CD4-positive, alpha-beta T cell treated with Interleukin-10 for 1 hour (primary cell): ENCODE measurements around the gene TIAM2.
"Not testable (repeated sequence)": the region's sequence is repeated elsewhere in the genome, so short reads cannot be mapped to it uniquely, and the experiment has no call there.

Experiments used
- DNase-seq: peaks from one replicate; pipeline ENCODE4 v3.0.0-alpha.2; 2020

TIAM2 gene

DNA sequence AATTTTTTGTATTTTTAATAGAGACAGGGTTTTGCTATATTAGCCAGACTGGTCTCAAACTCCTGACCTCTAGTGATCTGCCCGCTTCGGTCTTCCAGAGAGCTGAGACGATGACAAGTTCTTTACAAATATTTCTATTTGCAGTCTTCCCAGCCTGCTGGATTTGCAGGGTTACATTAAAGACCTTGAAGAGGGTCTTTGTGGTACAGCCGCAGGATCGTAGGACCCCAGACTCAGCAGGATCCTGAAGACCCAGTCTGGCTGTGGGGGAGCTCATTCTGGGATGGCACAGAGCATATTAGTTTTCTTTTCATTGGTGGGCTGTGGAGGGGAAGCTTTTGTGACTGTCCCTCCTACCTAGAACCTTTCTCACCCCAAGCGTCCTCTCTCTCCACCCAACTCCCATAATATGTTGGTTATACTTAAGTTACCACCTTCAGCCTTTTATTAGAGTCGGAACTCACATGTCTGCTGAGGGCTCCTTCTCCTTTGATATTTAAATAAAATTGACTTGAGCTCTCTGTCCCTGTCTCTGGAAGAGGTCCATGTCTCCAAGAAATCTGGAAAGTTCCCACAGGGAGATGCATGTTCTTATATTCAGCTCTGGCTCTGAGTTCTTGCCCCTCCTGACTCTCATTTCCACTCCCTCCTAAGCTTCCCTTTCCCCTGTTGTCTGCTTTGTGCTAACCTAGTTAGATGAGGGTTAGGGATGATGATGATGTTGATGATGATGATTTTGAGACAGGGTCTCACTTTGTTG is 72.0 kb downstream of the TIAM2 start:
- DNase-seq: no peak

DNA sequence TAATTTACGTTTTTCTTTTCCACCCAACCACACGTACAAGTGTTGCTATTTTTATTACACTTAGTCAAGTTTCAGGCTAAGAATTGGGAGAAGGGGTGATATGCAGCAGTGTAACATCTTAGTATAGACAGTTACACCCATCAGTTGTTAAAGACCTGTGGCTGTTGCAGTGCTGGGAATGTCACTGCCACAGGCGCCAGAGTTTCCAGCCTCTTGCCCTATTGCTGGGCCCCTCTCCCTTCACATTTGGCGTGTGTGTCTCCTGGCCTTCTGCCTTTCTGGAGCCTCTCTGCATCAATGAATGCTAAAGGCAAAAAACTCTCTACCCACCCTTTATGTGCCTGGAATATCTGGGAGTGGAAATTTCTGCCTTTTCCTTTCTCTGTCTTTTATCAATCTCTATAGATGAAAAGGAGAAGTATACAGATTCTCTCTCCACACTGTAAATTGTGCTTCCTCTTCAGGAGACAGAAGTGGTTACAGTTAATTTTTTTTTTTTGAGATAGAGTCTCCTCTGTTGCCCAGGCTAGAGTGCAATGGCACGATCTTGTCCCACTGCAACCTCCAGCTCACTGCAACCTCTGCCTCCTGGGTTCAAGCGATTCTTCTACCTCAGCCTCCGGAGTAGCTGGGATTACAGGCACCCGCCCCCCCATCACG is 73.0 kb downstream of the TIAM2 start:
- DNase-seq: no peak

DNA sequence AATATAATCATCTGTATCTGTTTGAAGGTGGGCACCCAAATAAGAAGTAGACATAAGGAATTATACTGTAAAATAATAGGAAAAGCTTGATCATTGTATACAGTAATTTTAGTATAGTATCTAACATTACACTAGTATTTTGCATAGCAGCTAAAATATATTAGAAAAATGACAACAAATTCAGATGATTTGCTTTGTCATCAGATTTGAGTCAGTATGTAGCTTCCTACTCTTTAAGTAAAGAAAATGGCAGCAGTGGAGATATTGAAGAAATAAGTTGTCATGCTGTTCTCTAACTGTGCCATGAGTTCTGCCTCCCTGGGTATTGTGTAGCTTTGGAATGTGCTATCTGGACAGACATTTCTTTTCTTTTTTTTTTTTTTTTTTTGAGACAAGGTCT is 74.4 kb downstream of the TIAM2 start:
- DNase-seq: no peak

DNA sequence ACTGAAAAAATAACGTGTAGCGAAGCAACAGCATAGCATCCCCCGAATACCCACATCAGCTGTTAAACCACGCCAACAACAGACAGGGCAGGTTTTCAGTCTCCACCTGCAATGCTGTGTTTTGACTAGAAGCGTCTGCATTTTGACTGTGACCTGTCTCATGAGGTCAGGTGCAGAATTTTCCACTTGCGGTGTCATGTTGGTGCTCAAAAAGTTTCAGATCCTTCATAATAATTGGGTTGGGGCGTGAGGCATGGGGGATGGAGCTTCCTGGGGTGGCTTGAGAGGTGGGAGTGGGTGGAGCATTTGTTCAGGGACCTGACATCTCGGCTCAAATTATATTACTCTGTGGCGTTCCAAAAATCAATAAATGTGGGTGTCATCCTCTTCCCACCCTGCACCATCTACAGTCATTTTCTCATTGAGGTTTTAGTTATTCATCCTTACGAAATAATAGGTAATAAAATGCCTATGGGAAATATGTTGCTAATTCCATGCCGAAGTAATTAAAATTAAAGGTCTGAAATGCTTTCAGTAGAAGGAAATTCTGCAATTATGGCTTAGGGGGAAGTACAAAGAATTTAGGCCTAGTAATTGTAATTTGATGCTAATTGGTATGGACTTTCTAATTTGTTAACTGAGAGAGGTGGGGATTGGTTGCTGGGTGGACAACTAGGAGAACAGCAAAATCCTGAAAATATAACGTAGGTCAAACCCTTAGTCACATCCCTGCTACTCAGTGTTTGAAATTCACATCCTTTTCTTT is 81.0 kb downstream of the TIAM2 start:
- no peak for DNase-seq

DNA sequence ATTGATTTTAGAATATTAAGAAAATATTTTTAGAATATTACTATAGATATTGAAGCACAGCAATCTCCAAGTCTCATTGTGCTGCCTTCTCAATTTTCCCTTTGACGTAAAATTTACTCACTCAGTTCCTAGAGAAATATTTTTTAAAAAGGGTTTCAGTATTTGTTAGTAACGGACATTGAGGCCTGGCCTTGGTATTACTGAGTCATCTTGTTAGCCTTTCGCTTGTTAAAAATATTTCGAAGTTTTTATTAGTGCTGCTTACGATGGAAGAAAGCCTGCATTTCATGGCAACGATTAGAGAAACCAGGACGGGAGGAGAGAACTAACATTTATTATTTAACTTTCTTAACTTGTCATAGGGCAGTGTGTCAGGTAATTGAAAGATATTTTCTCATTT is 82.2 kb downstream of the TIAM2 start:
- DNase-seq: no peak

DNA sequence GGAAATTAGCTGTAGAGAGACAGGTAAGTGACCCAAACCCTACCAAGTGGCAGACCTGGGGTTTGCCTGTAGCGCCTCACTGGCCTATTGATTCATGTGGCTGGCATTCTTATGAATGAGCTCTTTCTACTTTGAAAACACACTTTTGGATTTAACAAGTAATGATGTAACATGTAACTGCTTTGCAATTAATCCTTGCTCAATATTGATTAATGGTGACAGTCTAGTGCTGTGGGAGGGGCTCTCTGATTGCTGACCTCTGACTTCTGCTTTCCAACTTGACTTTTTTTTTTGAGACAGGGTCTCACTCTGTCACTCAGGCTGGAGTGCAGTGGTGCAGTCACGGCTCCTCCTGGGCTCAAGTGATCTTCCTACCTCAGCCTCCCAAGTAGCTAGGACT is 82.7 kb downstream of the TIAM2 start:
- DNase-seq: no peak

DNA sequence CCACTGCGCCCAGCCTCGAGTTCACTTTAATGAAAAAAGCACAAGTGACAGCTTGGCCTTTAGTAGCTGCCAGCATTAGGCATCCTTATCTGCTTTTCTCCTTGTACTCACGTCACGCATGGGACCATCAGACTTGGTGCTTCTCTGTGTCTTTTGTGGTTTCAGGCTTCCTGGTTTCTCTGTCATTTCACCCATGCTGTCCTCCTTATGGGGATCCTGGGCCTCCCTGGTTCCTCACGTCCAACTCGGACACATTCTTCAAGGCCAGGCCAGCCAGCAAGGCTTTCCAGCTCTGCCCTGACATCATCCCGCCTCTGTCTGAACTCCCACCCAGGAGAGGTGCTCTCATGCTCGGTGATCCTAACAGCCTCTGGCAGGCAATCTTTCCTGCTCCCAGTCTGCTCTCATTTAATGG is 83.2 kb downstream of the TIAM2 start:
- no peak for DNase-seq

DNA sequence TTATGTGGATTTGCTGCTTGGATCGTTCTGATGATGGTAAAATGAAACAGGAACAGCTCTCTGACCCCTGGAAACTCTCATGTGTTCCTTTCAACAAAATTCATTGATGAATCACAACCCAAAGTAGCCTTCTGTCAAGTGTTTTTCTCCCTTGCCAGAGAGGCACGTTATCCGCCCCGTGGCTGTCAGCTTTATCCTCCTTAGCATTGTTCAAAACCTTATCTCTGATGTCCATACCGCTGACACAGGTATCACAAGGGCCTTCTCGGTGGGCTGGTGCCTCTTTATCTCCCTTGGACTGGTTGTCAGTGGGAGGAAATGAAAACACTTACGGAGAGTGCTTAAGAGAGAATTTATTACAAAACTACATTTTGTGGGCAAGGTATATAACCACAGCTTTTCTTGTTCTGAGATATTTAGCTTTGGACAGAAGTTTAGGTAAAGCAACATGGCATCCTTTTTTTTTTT is 84.9 kb downstream of the TIAM2 start:
- DNase-seq: no peak

DNA sequence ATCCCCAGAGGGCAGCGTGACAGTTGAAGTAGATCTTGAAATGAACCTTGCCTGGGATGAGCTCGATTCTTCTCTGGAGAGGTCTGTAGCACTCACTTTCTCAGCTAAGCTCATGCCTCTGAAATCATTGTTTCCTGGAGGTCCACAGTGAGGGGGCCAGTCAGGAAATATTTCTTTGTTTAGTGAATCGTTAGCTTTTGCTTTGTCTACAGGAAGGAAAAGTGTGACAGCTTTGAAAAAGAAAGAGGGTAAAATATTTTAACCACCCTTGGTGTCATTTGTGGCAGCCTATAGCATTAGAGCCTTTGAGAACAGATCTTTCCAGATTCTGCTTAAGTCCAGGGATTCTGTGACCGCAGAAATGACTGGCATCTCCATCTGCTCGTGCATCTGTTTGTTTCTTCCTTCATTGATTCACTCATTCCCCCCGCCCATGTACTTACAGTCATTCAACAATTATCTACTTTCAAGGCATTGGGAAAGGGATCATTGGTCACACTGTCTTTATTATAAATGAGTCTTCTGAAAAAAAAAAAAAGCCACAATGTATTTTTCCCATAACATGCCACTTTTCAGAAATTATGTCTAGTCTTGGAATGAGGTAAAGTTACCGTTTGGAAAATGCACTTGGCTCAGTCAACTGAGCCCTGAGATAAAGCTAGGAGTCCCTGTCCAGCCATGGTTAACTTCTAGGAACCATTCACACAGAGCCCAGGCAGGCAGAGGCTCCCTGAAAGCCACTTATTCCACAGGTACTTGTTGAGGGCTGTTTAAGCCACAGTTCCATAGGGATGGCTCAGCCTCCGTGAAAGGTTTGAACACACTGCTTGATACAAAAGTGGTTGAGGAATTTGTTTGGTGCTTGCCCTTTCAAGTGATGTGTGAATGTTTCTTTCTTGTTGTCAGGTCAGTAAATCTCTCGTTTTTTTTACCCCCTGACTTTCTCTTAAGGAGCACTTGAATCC is 86.0 kb downstream of the TIAM2 start:
- no peak for DNase-seq

DNA sequence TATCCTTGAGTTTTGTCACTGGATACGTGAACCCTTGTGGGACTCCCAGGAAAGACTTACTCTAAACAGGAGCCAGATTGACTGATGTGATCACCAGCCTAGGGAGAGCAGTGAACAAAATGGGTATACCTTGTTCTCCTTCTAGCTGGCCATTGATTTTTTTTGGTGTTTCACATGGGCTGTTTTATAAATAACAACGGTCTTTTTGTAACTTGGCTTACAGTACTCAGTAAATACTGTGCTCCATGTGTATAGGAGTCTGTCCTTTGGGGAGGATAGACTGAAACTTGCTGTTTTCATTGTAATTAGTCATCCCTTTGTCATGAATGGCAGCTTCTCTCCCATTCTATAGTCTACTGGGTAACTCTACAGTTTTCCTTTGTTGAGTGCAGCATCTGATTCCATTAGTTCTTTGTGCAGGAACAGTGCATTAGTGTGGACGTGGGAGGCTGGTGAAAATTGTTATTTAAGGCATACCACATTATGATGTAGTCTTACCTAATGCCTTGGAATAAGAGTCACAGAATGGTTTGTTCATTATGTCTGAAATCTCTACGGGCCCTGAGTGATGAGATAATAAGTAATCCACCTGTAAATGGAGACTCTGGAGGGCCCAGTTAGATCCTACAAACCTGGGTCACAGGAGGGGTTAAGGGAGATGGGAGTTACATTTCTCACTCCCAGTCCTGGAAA is 89.5 kb downstream of the TIAM2 start:
- no peak for DNase-seq

DNA sequence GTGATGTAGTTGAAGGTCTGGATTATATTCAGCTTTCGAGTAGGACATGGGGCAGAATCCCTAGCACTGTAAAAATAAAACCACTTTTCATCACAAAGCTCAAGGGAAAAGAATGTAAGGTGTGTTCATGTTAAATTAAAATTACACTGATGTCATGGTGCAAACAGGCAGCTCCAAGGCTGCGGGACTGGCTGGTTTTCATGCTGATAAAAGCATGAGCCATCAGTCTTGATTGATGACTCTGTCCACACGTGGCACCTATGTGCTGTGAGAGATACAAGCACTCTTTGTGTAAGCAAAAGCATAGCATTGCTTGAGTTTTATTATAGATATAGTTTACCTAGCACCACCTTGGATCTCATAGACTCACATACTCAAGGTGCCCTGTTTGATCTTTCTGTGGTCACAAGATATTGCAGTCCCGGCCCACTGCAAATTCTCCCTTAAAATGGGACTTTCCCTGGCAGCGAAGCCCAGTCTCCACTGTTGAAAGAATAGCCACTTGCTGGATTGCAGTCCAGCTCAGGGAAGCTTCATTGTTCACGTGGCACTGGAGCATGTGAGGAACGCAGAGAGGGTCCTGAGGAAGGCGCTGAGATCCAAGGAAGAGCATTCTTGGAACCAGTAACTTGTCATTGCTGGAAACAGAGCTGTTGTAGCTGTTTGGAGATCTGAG is 90.6 kb downstream of the TIAM2 start:
- DNase-seq: no peak

DNA sequence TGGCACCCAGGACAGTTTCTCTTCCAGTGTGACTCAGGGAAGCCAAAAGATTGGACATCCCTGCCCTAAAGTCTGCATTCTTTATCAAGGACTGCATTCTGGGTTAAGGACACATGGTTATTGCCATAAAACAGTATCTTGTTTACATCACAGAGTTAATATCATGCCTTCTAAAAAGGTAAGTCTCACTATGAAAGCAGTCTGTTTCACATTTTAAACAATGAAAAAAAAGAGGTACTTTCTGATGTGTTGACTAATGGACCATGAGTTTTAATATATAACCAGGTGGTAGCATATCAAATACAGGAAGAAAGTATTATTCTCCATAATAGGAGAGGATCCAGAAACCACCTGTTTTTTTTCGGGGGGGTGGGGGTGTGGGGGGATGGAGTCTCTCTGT is 93.7 kb downstream of the TIAM2 start:
- DNase-seq: no peak

DNA sequence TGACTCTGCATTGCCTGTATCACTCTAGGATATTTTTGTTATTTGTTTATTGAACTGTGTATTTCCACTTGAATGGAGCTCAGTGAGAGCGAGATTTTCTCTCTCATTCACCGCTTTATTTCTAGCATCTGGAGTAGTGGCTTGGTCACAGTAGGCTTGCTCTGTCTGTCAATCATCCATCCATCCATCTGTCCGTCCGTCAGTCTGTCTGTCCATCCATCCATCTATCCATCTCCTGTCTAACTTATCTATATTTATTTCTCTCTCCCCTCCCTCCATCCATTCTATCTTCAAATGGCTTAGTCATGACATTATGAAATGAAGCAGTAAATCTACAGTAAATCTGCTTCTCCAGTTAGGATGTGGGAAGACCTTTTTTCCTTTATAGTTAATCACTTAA is 94.6 kb downstream of the TIAM2 start:
- no peak for DNase-seq

DNA sequence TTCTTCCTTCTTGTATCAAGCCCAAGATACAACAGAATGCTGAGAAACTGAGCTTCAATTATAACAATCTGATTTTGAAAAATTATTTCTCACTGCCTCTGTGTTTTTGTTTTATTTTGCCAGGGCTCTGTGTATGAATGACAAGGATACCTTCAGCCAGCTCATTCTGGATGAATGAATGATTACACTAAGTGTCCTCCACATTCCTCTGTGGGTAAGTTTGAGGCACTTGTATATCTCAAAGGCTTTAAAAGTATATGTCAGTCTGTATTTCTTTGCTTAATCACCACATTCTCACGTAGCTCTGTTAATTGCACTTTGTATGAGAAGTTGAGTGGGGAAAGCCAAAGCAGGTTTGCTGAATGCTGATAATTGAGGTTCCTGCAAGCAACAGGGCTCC is 95.1 kb downstream of the TIAM2 start:
- DNase-seq: no peak

DNA sequence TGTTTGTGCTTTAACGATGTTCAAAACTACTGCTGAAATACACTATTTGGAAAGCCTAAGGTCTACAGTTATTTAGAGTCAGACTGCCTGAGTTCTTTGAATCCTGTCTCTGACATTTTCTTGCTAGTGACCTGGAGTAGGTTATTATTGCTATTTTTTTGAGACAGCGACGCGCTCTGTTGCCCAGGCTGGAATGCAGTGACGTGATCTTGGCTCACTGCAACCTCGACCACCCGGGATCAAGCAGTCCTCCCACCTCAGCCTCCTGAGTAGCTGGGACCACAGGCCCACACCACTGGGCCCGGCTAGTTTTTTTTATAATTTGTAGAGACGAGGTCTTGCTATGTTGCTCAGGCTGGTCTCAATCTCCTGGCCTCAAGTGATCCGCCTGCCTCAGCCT is 96.6 kb downstream of the TIAM2 start:
- DNase-seq: no peak

DNA sequence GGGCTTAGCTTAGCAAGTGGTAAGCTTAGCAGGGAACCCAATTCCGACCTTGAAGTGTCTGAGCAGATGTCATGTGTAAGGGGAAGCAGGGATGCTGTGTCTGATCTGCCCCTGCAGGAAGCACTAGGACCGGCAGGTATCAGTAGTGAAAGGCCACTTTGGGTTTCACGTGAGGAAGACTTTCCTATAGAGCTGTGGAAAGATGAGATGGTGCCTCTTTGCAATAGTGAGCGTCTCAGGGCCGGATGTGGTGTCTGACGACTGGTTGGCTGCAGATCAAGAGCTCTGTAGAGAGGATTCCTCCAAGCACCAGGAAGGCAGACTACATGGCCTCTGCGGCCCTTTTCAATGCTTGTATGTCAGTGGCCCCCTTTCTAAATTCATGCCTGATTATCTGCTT is 98.3 kb downstream of the TIAM2 start:
- peak; percentile 40 for DNase-seq

DNA sequence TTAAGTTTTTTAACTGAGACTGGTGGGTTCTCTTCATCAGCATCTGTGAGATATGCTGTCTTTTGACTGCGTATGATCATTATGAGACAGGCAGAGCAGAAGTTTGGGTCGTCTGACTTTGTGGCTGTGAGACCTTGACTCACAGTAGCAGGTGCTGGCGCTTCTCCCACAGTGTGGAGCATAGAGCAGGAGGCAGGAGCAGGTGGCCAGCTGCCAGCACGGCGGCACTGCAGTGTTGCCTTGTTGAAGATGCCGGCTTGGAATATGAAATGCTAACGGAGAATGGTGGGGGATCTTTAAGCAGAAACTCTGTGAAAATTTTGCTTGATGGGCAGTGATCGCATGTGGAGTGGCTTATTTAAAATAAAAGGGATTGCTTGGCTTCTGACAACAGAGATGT is 105.0 kb downstream of the TIAM2 start:
- DNase-seq: no peak

DNA sequence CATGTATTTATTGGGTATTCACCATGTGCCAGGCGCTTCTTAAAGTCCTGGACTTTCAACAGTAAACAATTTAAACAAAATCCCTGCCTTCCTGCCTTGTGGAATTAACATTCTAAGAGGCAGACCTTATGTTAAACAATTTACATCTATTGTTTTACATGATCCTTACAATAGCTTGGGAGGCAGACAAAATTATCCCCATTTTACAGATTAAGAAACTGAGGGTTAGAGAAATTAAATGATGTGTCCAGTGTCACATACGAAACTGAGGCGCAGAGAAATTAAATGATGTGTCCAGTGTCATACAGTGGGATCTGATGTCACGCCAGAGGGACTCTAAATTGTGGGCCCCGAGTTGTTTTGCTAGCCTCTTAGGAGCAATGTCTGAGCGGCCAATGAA is 105.5 kb downstream of the TIAM2 start:
- DNase-seq: no peak

DNA sequence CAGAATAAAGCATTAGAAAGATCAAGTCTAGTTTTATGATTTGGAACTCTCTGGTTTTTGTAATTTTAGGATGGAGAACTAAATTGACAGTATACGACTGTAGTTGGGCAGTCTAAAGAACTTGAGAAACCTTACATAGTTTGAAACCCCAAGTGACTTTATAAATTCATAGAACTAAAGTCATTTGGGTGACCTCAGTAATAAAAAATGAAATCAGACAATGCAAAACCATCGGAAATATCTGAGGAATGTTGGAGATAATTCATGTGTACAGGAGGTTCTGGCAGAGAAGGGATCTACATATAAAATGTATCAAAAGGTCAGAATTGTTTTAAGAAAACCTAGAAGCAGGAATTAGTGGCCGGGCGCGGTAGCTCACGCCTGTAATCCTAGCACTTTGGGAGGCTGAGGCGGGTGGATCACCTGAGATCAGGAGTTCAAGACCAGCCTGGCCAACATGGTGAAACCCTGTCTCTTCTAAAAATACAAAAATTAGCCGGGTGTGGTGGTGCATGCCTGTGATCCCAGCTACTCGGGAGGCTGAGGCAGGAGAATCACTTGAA is 108.0 kb downstream of the TIAM2 start:
- not testable (repeated sequence) for DNase-seq

DNA sequence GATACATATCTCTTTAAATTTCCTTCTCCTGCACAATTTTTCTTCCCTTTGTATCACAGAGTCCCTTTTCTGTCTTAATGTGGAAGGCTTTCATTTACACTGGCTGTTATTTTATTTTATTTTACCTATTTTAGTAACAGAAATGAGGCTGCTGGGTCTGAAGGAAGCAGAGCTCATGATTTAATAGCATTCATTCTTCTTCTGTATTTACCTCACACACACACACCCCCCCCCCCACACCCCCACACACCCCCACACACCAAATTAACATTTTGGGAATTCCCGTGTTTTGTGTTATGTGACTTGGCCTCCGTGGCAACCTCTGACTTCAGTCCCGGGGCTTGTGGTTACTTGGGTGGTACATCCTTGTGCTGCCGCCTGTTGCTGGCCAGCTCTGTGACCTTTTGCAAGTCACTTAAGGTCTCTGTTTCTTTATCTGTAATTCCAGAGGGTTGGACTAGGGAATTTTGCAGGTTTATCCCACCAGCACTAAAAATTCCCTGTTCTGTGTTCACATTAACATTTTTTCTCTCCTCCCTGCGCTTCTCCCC is 108.8 kb downstream of the TIAM2 start:
- peak; percentile 31 for DNase-seq
